ENCODE data around the gene SURF6.

- no peak for TF ChIP-seq POLR2A (IDR thresholded peaks at IDR 0.05)
- TF ChIP-seq, protein P1, sequence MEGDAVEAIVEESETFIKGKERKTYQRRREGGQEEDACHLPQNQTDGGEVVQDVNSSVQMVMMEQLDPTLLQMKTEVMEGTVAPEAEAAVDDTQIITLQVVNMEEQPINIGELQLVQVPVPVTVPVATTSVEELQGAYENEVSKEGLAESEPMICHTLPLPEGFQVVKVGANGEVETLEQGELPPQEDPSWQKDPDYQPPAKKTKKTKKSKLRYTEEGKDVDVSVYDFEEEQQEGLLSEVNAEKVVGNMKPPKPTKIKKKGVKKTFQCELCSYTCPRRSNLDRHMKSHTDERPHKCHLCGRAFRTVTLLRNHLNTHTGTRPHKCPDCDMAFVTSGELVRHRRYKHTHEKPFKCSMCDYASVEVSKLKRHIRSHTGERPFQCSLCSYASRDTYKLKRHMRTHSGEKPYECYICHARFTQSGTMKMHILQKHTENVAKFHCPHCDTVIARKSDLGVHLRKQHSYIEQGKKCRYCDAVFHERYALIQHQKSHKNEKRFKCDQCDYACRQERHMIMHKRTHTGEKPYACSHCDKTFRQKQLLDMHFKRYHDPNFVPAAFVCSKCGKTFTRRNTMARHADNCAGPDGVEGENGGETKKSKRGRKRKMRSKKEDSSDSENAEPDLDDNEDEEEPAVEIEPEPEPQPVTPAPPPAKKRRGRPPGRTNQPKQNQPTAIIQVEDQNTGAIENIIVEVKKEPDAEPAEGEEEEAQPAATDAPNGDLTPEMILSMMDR (IDR thresholded peaks at IDR 0.05): peak in 2 of 4 experiments; percentile 28 to 37
- TF ChIP-seq POLR2AphosphoS5 (IDR thresholded peaks at IDR 0.05): no peak
Observed at GRCh38 chr9:133351908-133352634, 16.1 kb upstream of the SURF6 start.
